ENCODE results near the gene ZG16.
"Not testable (repeated sequence)": the region's sequence is repeated elsewhere in the genome, so short reads cannot be mapped to it uniquely, and the experiment has no call there.

The ZG16 gene

DNA sequence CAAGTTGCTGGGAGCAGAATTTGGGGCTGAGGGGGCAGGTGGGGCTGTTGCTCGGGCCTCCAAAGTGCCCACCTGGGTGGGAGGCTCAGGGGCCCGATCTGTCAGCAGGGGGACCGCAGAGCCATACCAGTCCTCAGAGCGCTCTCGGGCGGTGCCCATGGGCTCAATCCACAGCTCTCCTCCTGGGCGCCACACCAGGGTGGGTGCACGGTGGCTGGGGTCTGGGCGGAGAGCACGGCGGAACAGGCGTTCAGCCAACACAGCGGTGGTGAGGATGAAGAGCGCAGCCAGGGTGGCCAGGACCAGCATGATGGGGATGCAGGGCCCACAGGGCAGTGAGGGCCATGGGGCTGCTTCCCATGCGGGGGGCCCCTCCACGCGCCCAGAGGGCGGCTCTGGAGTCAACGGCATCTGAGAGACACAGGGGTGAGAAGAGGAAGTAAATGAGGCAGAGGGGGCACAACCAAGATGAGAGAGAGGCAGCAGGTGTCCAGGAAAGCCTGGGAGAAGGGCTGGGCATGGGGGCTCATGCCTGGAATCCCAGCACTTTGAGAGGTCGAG, 33.4 kb upstream of the ZG16 start:
- DNase-seq (ENCODE audit: low read depth) = no peak
- TF ChIP-seq, protein P1, sequence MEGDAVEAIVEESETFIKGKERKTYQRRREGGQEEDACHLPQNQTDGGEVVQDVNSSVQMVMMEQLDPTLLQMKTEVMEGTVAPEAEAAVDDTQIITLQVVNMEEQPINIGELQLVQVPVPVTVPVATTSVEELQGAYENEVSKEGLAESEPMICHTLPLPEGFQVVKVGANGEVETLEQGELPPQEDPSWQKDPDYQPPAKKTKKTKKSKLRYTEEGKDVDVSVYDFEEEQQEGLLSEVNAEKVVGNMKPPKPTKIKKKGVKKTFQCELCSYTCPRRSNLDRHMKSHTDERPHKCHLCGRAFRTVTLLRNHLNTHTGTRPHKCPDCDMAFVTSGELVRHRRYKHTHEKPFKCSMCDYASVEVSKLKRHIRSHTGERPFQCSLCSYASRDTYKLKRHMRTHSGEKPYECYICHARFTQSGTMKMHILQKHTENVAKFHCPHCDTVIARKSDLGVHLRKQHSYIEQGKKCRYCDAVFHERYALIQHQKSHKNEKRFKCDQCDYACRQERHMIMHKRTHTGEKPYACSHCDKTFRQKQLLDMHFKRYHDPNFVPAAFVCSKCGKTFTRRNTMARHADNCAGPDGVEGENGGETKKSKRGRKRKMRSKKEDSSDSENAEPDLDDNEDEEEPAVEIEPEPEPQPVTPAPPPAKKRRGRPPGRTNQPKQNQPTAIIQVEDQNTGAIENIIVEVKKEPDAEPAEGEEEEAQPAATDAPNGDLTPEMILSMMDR (IDR thresholded peaks at IDR 0.05; ENCODE audit: insufficient read depth, low read depth, low read length, missing control alignments) = no peak
- peak overlapping the region; percentile 77 for H3K4me3 ChIP-seq (ENCODE audit: low read depth, low read length)

GRCh38 chr16:29745121-29745852, 32.8 kb upstream of the ZG16 start:
- peak overlapping the region; percentile 77 for H3K4me3 ChIP-seq (ENCODE audit: low read depth, low read length)
- TF ChIP-seq, protein P1 (IDR thresholded peaks at IDR 0.05; ENCODE audit: insufficient read depth, low read depth, low read length, missing control alignments) = no peak
- peak; percentile 77 for DNase-seq (ENCODE audit: low read depth)

GRCh38 chr16:29745853-29746345, 32.2 kb upstream of the ZG16 start, which contains the start of gene C16orf54:
TSS of gene C16orf54 (minus strand) at chr16:29745990. CDS start at chr16:29744951, 1,039 bp downstream.
- DNase-seq (ENCODE audit: low read depth) = peak; percentile 95
- peak within 1 kb of the TSS; percentile 77 for H3K4me3 ChIP-seq (ENCODE audit: low read depth, low read length)
- TF ChIP-seq, protein P1 (IDR thresholded peaks at IDR 0.05; ENCODE audit: insufficient read depth, low read depth, low read length, missing control alignments) = no peak

GRCh38 chr16:29746518-29746917, 31.5 kb upstream of the ZG16 start:
- not testable (repeated sequence) for DNase-seq (ENCODE audit: low read depth)
- H3K4me3 ChIP-seq (ENCODE audit: low read depth, low read length) = peak overlapping the region; percentile 77

DNA sequence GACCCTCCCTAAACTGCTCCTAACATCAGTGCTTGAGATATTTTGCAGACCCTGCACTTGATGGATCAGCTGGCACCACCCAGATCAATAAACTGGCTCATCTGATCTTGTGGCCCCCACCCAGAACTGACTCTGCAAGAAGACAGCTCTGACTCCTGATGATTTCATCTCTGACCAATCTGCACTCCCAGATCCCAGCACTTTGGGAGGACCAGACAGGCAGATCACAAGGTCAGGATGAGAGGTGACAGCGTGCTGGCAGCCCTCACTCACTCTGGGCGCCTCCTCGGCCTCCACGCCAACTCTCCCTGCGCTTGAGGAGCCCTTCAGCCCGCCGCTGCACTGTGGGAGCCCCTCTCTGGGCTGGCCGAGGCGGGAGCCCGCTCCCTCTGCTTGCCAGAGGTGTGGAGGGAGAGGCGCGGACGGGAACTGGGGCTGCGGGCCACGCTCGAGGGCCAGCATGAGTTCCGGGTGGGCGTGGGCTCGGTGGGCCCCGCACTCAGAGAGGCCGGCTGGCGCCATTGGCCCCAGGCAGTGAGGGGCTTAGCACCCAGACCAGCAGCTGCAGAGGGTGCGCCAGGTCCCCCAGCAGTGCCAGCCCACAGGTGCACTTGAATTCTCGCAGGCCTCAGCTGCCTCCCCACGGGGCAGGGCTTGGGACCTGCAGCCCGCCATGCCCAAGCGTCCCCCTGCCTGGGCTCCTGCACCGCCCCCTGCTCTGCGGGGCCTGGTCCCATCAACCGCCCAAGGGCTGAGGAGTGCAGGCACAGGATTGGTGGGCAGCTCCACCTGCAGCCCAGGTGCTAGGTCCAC, 29.9 kb upstream of the ZG16 start:
- H3K4me3 ChIP-seq (ENCODE audit: low read depth, low read length) = no peak overlapping the region
- TF ChIP-seq, protein P1 (IDR thresholded peaks at IDR 0.05; ENCODE audit: insufficient read depth, low read depth, low read length, missing control alignments) = no peak
- DNase-seq (ENCODE audit: low read depth) = no peak

DNA sequence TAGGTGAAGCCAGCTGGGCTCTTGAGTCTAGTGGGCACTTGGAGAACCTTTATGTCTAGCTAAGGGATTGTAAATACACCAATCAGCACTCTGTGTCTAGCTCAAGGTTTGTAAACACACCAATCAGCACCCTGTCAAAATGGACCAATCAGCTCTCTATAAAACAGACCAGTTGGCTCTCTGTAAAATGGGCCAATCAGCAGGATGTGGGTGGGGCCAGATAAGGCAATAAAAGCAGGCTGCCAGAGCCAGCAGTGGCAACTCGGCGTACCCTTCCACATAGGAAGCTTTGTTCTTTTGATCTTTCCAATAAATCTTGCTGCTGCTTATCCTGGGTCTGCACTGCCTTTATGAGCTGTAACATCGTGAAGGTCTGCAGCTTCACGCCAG, 29.3 kb upstream of the ZG16 start:
- DNase-seq (ENCODE audit: low read depth); H3K4me3 ChIP-seq (ENCODE audit: low read depth, low read length): not testable (repeated sequence)

DNA sequence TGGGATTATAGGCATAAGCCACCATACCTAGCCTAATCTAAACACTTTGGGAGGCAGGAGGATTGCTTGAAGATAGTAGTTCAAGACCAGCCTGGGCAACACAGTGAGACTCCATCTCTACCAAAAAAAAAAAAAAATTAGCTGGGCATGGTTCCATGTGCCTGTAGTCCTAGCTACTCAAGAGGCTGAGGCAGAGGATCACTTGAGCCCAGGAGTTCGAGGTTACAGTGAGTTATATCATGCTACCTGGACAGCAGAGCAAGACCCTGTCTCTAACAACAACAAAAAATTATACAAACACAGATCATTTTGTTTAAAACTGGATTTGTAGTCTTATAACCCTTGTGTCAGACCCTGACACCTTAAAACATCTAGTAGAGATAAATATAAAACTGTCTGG, 24.5 kb upstream of the ZG16 start:
- H3K4me3 ChIP-seq (ENCODE audit: low read depth, low read length) = no peak overlapping the region
- TF ChIP-seq, protein P1 (IDR thresholded peaks at IDR 0.05; ENCODE audit: insufficient read depth, low read depth, low read length, missing control alignments) = no peak

More for the DNA sequence above, 24.5 kb upstream of the ZG16 start:
- DNase-seq (ENCODE audit: low read depth) = no peak

Measured in GM12865 (cell line).